HEK293 (cell line): ENCODE results near the gene ZNF593.

Experiments used
- CTCF ChIA-PET: fragments of 350-600 bp; formaldehyde crosslinking; extraction: SDS; loops from one replicate; lab custom pipeline; 2021; ENCODE audit warnings: antibody characterized with exemption; lab: Yijun Ruan, JAX
- POLR2A ChIA-PET: fragments of 300-600 bp; formaldehyde crosslinking; extraction: SDS; loops from one replicate; lab custom pipeline; 2020; ENCODE audit warnings: antibody characterized with exemption, inconsistent platforms; lab: Yijun Ruan, JAX
- H3K27ac ChIP-seq: fragments of 200-500 bp; sonication (Bioruptor generic); 2 replicates; pipeline ENCODE4 v1.5.1; 2014; ENCODE audit warnings: low read depth, low read length, control low read depth, inconsistent platforms; ENCODE audit errors: extremely low read depth
- H3K36me3 ChIP-seq, 2 experiments: fragments of 200-500 bp in 1 of 2; sonication (Bioruptor generic) in 1 of 2; 1 replicate in 1 of 2; 2 replicates in 1 of 2; pipeline ENCODE4 v1.5.1; 2014 to 2017; ENCODE audit warnings: inconsistent platforms in 2 of 2, low read length in 2 of 2; ENCODE audit not compliant: control insufficient read depth in 2 of 2, insufficient read depth in 1 of 2
- H3K4me1 ChIP-seq: fragments of 200-500 bp; sonication (Bioruptor generic); 2 replicates; pipeline ENCODE4 v1.5.1; 2014; ENCODE audit warnings: mild to moderate bottlenecking, low read length, inconsistent platforms; ENCODE audit not compliant: control insufficient read depth, insufficient read depth
- H3K4me3 ChIP-seq: 2 replicates; pipeline ENCODE4 v1.5.1; 2011; ENCODE audit warnings: low read depth, mild to moderate bottlenecking, control low read depth, low read length, moderate library complexity
- H3K9me3 ChIP-seq: fragments of 200-500 bp; sonication (Bioruptor generic); 2 replicates; pipeline ENCODE4 v1.5.1; 2014; ENCODE audit warnings: low read depth, low read length, inconsistent platforms; ENCODE audit not compliant: control insufficient read depth, insufficient read depth
- AEBP2 ChIP-seq: fragments of 450-650 bp; formaldehyde crosslinking; IDR thresholded peaks from 2 replicates; pipeline ENCODE4 v1.5.1; 2016; ENCODE audit warnings: missing biosample characterization, missing genetic modification characterization, borderline replicate concordance
- BCL11B ChIP-seq: fragments of 450-650 bp; formaldehyde crosslinking; IDR thresholded peaks from 2 replicates; pipeline ENCODE4 v1.5.1; 2016; ENCODE audit warnings: low read depth, missing biosample characterization, missing genetic modification characterization
- GLIS1 ChIP-seq: fragments of 450-650 bp; formaldehyde crosslinking; IDR thresholded peaks from 2 replicates; pipeline ENCODE4 v1.5.1; 2016; ENCODE audit warnings: missing biosample characterization, missing genetic modification characterization
- KLF8 ChIP-seq: fragments of 450-650 bp; formaldehyde crosslinking; IDR thresholded peaks from 2 replicates; pipeline ENCODE4 v1.5.1; 2016; ENCODE audit warnings: missing biosample characterization, missing genetic modification characterization
- KLF9 ChIP-seq: fragments of 450-650 bp; formaldehyde crosslinking; IDR thresholded peaks from 2 replicates; pipeline ENCODE4 v1.5.1; 2016; ENCODE audit warnings: missing biosample characterization, missing genetic modification characterization, low read depth
- YY1 ChIP-seq: fragments of 450-650 bp; formaldehyde crosslinking; IDR thresholded peaks from 2 replicates; pipeline ENCODE4 v1.5.1; 2018; ENCODE audit warnings: missing biosample characterization, missing genetic modification characterization
- ZFP37 ChIP-seq: fragments of 450-650 bp; formaldehyde crosslinking; IDR thresholded peaks from 2 replicates; pipeline ENCODE4 v1.5.1; 2016; ENCODE audit warnings: missing biosample characterization, missing genetic modification characterization
- ZNF184 ChIP-seq: fragments of 450-650 bp; IDR thresholded peaks from 2 replicates; pipeline ENCODE4 v1.5.1; 2018; ENCODE audit warnings: missing biosample characterization, mild to moderate bottlenecking, missing genetic modification characterization
- ZNF19 ChIP-seq: fragments of 450-650 bp; formaldehyde crosslinking; IDR thresholded peaks from 2 replicates; pipeline ENCODE4; 2016; ENCODE audit warnings: missing biosample characterization, missing genetic modification characterization, low read depth
- ZNF221 ChIP-seq: fragments of 450-650 bp; formaldehyde crosslinking; IDR thresholded peaks from 2 replicates; pipeline ENCODE4 v1.5.1; 2017; ENCODE audit warnings: missing biosample characterization, missing genetic modification characterization, borderline replicate concordance
- ZNF354C ChIP-seq: fragments of 450-650 bp; formaldehyde crosslinking; IDR thresholded peaks from 2 replicates; pipeline ENCODE4 v1.5.1; 2016; ENCODE audit warnings: missing biosample characterization, missing genetic modification characterization, low read depth, borderline replicate concordance
- ZNF391 ChIP-seq: fragments of 450-650 bp; formaldehyde crosslinking; IDR thresholded peaks from 2 replicates; pipeline ENCODE4 v1.5.1; 2016; ENCODE audit warnings: low read depth, missing biosample characterization, missing genetic modification characterization, borderline replicate concordance
- ZNF513 ChIP-seq: fragments of 450-650 bp; IDR thresholded peaks from 2 replicates; pipeline ENCODE4 v1.5.1; 2018; ENCODE audit warnings: missing biosample characterization, missing genetic modification characterization
- ZNF514 ChIP-seq: fragments of 450-650 bp; formaldehyde crosslinking; IDR thresholded peaks from 2 replicates; pipeline ENCODE4 v1.5.1; 2016; ENCODE audit warnings: missing biosample characterization, missing genetic modification characterization
- ZNF549 ChIP-seq: fragments of 450-650 bp; IDR thresholded peaks from 2 replicates; pipeline ENCODE4 v1.5.1; 2018; ENCODE audit warnings: missing biosample characterization, missing genetic modification characterization, mild to moderate bottlenecking, inconsistent platforms, moderate library complexity
- ZNF555 ChIP-seq: fragments of 450-650 bp; formaldehyde crosslinking; conservative IDR thresholded peaks from 2 replicates; pipeline ENCODE4 v1.5.1; 2017; ENCODE audit warnings: missing biosample characterization, mild to moderate bottlenecking, missing genetic modification characterization, inconsistent platforms
- ZNF596 ChIP-seq: fragments of 450-650 bp; IDR thresholded peaks from 2 replicates; pipeline ENCODE4 v1.5.0; 2018; ENCODE audit warnings: missing biosample characterization, mild to moderate bottlenecking, missing genetic modification characterization, moderate library complexity
- ZNF623 ChIP-seq: fragments of 450-650 bp; formaldehyde crosslinking; IDR thresholded peaks from 2 replicates; pipeline ENCODE4 v1.5.1; 2016; ENCODE audit warnings: missing biosample characterization, missing genetic modification characterization
- ZNF704 ChIP-seq: fragments of 450-650 bp; formaldehyde crosslinking; IDR thresholded peaks from 2 replicates; pipeline ENCODE4 v1.5.1; 2016; ENCODE audit warnings: missing biosample characterization, missing genetic modification characterization
- ZNF707 ChIP-seq: fragments of 450-650 bp; formaldehyde crosslinking; IDR thresholded peaks from 2 replicates; pipeline ENCODE4 v1.5.1; 2016; ENCODE audit warnings: missing biosample characterization, missing genetic modification characterization
- ZNF785 ChIP-seq: fragments of 450-650 bp; formaldehyde crosslinking; IDR thresholded peaks from 2 replicates; pipeline ENCODE4 v1.5.1; 2016; ENCODE audit warnings: missing biosample characterization, missing genetic modification characterization
- ZNF837 ChIP-seq: fragments of 450-650 bp; formaldehyde crosslinking; IDR thresholded peaks from 2 replicates; pipeline ENCODE4 v1.5.1; 2016; ENCODE audit warnings: missing biosample characterization, missing genetic modification characterization
- TF ChIP-seq, protein P1 (sequence below): fragments of 450-650 bp; formaldehyde crosslinking; IDR thresholded peaks from 2 replicates; pipeline ENCODE4 v1.5.1; 2017; ENCODE audit warnings: missing biosample characterization, missing genetic modification characterization
- TF ChIP-seq, protein P2 (sequence below): fragments of 450-650 bp; formaldehyde crosslinking; IDR thresholded peaks from 2 replicates; pipeline ENCODE4 v1.5.1; 2016; ENCODE audit warnings: missing biosample characterization, missing genetic modification characterization

The ZNF593 gene

DNA sequence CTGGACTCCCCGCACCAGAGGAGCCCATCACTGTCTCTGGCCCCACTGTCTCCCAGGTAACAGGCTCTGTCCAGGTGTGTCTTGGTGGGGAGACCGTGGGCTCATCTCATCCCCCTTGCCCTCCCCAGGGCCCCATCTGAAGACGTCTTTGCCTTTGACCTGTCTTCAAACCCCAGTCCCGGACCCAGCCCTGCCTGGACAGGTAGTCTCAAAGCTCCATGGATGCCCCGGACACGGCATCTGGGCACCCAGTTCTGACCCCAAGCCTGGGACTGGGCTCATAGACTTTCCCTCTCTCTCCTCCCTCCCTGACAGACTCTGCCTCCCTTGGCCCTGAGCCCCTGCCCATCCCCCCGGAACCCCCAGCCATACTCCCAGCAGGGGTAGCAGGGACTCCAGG is 14.4 kb downstream of the ZNF593 start:
- Histone ChIP-seq H3K4me1 (no peaks in the 10 kb centered on the region), H3K4me3 (no peak overlapping the region), H3K27ac (no peak overlapping the region), H3K9me3 (no peaks in the 10 kb centered on the region), H3K36me3 (no peaks in the 10 kb centered on the region)
- no peak for TF ChIP-seq ZNF596
- no peak for TF ChIP-seq KLF8
- TF ChIP-seq ZNF513 (tag by site-specific recombination), result no peak
- no peak for TF ChIP-seq ZNF623
- TF ChIP-seq, protein P1, sequence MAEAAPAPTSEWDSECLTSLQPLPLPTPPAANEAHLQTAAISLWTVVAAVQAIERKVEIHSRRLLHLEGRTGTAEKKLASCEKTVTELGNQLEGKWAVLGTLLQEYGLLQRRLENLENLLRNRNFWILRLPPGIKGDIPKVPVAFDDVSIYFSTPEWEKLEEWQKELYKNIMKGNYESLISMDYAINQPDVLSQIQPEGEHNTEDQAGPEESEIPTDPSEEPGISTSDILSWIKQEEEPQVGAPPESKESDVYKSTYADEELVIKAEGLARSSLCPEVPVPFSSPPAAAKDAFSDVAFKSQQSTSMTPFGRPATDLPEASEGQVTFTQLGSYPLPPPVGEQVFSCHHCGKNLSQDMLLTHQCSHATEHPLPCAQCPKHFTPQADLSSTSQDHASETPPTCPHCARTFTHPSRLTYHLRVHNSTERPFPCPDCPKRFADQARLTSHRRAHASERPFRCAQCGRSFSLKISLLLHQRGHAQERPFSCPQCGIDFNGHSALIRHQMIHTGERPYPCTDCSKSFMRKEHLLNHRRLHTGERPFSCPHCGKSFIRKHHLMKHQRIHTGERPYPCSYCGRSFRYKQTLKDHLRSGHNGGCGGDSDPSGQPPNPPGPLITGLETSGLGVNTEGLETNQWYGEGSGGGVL (tag by site-specific recombination), result no peak
- TF ChIP-seq ZNF354C (tag by site-specific recombination), result no peak
- no peak for TF ChIP-seq GLIS1 (tag by site-specific recombination)
- ChIA-PET POLR2A (no interaction called here), CTCF (no interaction called here)

DNA sequence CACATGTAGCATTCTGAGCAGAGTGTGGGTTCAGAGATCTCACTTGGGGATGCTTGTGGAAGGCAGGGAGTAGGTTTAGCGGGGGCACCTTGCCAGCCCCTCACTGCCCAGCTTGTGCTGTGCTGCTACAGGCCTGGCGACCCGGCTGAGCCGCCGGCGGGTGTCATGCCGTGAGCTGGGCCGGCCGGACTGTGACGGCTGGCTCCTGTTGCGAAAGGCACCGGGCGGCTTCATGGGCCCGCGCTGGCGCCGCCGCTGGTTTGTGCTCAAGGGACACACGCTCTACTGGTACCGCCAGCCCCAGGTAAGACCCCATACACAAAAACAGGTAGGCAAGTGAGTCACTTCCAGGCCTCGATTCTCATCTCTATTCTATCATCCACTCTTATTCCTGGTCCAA is 15.2 kb downstream of the ZNF593 start:
- Histone ChIP-seq H3K4me1 (no peaks in the 10 kb centered on the region), H3K36me3 (no peaks in the 10 kb centered on the region), H3K9me3 (no peaks in the 10 kb centered on the region), H3K4me3 (no peak overlapping the region), H3K27ac (no peak overlapping the region)
- POLR2A ChIA-PET, result no interaction called here
- no peak for TF ChIP-seq KLF9 (tag by site-specific recombination)
- no peak for TF ChIP-seq ZNF785
- TF ChIP-seq, protein P2, sequence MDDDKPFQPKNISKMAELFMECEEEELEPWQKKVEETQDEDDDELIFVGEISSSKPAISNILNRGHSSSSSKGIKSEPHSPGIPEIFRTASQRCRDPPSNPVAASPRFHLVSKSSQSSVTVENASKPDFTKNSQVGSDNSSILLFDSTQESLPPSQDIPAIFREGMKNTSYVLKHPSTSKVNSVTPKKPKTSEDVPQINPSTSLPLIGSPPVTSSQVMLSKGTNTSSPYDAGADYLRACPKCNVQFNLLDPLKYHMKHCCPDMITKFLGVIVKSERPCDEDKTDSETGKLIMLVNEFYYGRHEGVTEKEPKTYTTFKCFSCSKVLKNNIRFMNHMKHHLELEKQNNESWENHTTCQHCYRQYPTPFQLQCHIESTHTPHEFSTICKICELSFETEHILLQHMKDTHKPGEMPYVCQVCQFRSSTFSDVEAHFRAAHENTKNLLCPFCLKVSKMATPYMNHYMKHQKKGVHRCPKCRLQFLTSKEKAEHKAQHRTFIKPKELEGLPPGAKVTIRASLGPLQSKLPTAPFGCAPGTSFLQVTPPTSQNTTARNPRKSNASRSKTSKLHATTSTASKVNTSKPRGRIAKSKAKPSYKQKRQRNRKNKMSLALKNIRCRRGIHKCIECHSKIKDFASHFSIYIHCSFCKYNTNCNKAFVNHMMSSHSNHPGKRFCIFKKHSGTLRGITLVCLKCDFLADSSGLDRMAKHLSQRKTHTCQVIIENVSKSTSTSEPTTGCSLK (tag by site-specific recombination), result no peak
- TF ChIP-seq ZNF837, result no peak
- no peak for TF ChIP-seq ZFP37 (tag by site-specific recombination)
- no peak for TF ChIP-seq ZNF555 (tag by site-specific recombination)
- no peak for TF ChIP-seq ZNF221
- TF ChIP-seq ZNF707 (tag by site-specific recombination), result no peak
- no peak for TF ChIP-seq BCL11B
- no peak for TF ChIP-seq ZNF549 (tag by site-specific recombination)
- TF ChIP-seq YY1 (tag by site-specific recombination), result no peak
- TF ChIP-seq ZNF514 (tag by site-specific recombination), result no peak
- no peak for TF ChIP-seq ZNF704 (tag by site-specific recombination)
- no peak for TF ChIP-seq ZNF391
- TF ChIP-seq ZNF19 (tag by site-specific recombination), result no peak
- no peak for TF ChIP-seq ZNF184 (tag by site-specific recombination)
- no peak for TF ChIP-seq AEBP2 (tag by site-specific recombination)
- CTCF ChIA-PET, result no interaction called here
